ENCODE measurements around the gene EML6. TPM values are rescaled to one million over a fixed set of nuclear protein-coding genes. Genes with fewer than 3 reads are reported as not detected.

The EML6 gene
- total RNA-seq, 1 experiment from 2014 or later: 1.5 TPM

- H3K23ac ChIP-seq (ENCODE audit: insufficient read length, low read depth, low read length): no peak overlapping the region
- no CpG with 5 or more reads among the region's 3 CpGs for WGBS (ENCODE audit: extremely low coverage, insufficient read length, low lambda C conversion rate)
- H3K79me1 ChIP-seq (ENCODE audit: insufficient read depth, low read depth, low read length, poor library complexity, severe bottlenecking): no peaks in the 10 kb centered on the region
- H4K5ac ChIP-seq (ENCODE audit: insufficient read length, low read depth, low read length): no peak overlapping the region
- H3T11ph ChIP-seq (ENCODE audit: low read length): no peak overlapping the region
- no peak overlapping the region for H3K18ac ChIP-seq (ENCODE audit: insufficient read length, low read depth, low read length)
- H3K9ac ChIP-seq (ENCODE audit: extremely low read depth, insufficient read length, low read length): no peak overlapping the region
- no peak overlapping the region for H3K14ac ChIP-seq (ENCODE audit: insufficient read depth, low read length)
- H3K9me3 Mint-ChIP-seq: no peaks in the 10 kb centered on the region
- peaks cover 11% of the 10 kb centered on the region; the same call in 1 of the 2 replicates for H3K4me1 ChIP-seq (ENCODE audit: insufficient read depth, low read length)
- peak overlapping the region in 1 of 3 experiments; percentile 55; a peak in 2 of 7 replicates for H3K27ac Mint-ChIP-seq
- H3K4me2 ChIP-seq (ENCODE audit: insufficient read depth, insufficient read length, low read length): no peak overlapping the region
- H3K27ac ChIP-seq (ENCODE audit: insufficient read length, low read depth, low read length): no peak overlapping the region
- H3K4me3 Mint-ChIP-seq: no peak overlapping the region
- no peak overlapping the region for H2AFZ ChIP-seq (ENCODE audit: low read length)
- H4K91ac ChIP-seq (ENCODE audit: insufficient read length, low read depth, low read length): no peak overlapping the region
- H2BK120ac ChIP-seq (ENCODE audit: low read depth, low read length, poor library complexity, severe bottlenecking): no peak overlapping the region
- peaks cover 48 to 58% of the 10 kb centered on the region in 2 experiments for H3K4me1 Mint-ChIP-seq
- H4K8ac ChIP-seq (replicated peaks; ENCODE audit: insufficient read length, low read depth, low read length): no peak overlapping the region
- peaks cover 41% of the 10 kb centered on the region; the same call in 1 of the 2 replicates for H3K79me2 ChIP-seq (ENCODE audit: insufficient read depth, low read length)
- no peak overlapping the region for H2BK15ac ChIP-seq (ENCODE audit: low read depth, low read length)
- H2BK12ac ChIP-seq (ENCODE audit: insufficient read length, low read depth, low read length): no peak overlapping the region
- peaks cover 0 to 18% (median 7%) of the 10 kb centered on the region in 3 experiments; a peak in 5 of 7 replicates for H3K36me3 Mint-ChIP-seq (ENCODE audit: insufficient read depth in 1 of 3, low read depth in 3 of 3)
- H3K9me3 ChIP-seq (ENCODE audit: control insufficient read depth, low read depth, low read length): no peaks in the 10 kb centered on the region
- no peaks in the 10 kb centered on the region for H4K20me1 ChIP-seq (ENCODE audit: control insufficient read depth, insufficient read depth, insufficient read length)
- no peak overlapping the region for H2BK20ac ChIP-seq (ENCODE audit: low read depth, low read length, poor library complexity, severe bottlenecking)
- H2AK5ac ChIP-seq (ENCODE audit: insufficient read length, low read length): no peak overlapping the region
- no peak overlapping the region for H3K4ac ChIP-seq (ENCODE audit: low read depth, low read length)
- H3K56ac ChIP-seq (ENCODE audit: insufficient read length, low read depth, low read length): no peak overlapping the region
- DNase-seq: no peak
- H3K27me3 ChIP-seq (ENCODE audit: insufficient read depth, low read length): no peaks in the 10 kb centered on the region
- H3K23me2 ChIP-seq (ENCODE audit: insufficient read length, low read depth, low read length, poor library complexity, severe bottlenecking): no peaks in the 10 kb centered on the region
- TF ChIP-seq CTCF (conservative IDR thresholded peaks at IDR 0.05): no peak
- no peak overlapping the region for H2BK5ac ChIP-seq (ENCODE audit: insufficient read length, low read length)
- H3K27me3 Mint-ChIP-seq (ENCODE audit: low read depth): no peaks in the 10 kb centered on the region
Measured at GRCh38 chr2:55017880-55018279, 294.4 kb downstream of the EML6 start.
